HepG2 (cell line): ENCODE measurements around the gene SF1. TPM values are rescaled to one million over a fixed set of nuclear protein-coding genes. Genes with fewer than 3 reads are reported as not detected.

Experiments
- ATAC-seq: fragments of 200-7000 bp; cut with Tn5 transposase; 3 replicates; pipeline ENCODE4 v1.9.1; 2020; ENCODE audit warnings: mild to moderate bottlenecking, moderate library complexity
- BruUV-seq: library from RNA; stranded (reverse); fragments of 400-500 nt; replicated peaks from 2 replicates; lab custom pipeline; 2021; lab: Mats Ljungman, UMichigan
- CTCF ChIA-PET: fragments of 300-600 bp; formaldehyde crosslinking; extraction: SDS; loops from one replicate; lab custom pipeline; 2021; ENCODE audit warnings: low total read pairs, inconsistent platforms, low intra/inter-chr PET ratio; lab: Yijun Ruan, JAX
- POLR2A ChIA-PET: fragments of 350-600 bp; sonication (Branson Sonifier 250); formaldehyde crosslinking; loops from one replicate; lab custom pipeline; 2020; ENCODE audit warnings: antibody characterized with exemption, inconsistent platforms; lab: Yijun Ruan, JAX
- DNase-seq: peaks from one replicate; pipeline ENCODE4 v3.0.0-alpha.2; 2015; ENCODE audit warnings: low spot score
- FAIRE-seq: peaks from 3 replicates; lab custom pipeline; 2011; peaks lifted over from hg19 to GRCh38; lab: Jason Lieb, UNC
- H2AFZ ChIP-seq: one replicate; pipeline ENCODE4 v1.6.1; 2011; ENCODE audit warnings: low read length, inconsistent platforms
- H3K27ac ChIP-seq: fragments of 300-600 bp; 3 replicates; pipeline ENCODE4 v1.8.0; 2011; ENCODE audit warnings: mixed run types, mild to moderate bottlenecking, mixed read lengths, low read length, inconsistent platforms; ENCODE audit not compliant: insufficient read depth; ENCODE audit errors: extremely low read length
- H3K27me3 ChIP-seq, 2 experiments: fragments of 200-600 bp in 1 of 2; 2 replicates in 1 of 2; 3 replicates in 1 of 2; pipeline versions ENCODE4 v1.6.0 to v1.8.0; 2011; ENCODE audit warnings: low read length in 2 of 2, mild to moderate bottlenecking in 2 of 2, moderate library complexity in 2 of 2, inconsistent platforms in 1 of 2; ENCODE audit not compliant: insufficient read depth in 2 of 2, control insufficient read depth in 1 of 2
- H3K36me3 ChIP-seq, 2 experiments: fragments of 200-600 bp in 1 of 2; replicated peaks in 1 of 2; 2 replicates in 1 of 2; 3 replicates in 1 of 2; pipeline versions ENCODE4 v1.5.1 to v1.8.0; 2011; ENCODE audit warnings: low read length in 2 of 2, inconsistent platforms in 1 of 2; ENCODE audit not compliant: insufficient read depth in 2 of 2, control insufficient read depth in 1 of 2
- H3K4me1 ChIP-seq: 2 replicates; pipeline ENCODE4 v1.5.1; 2012; ENCODE audit warnings: low read length, inconsistent platforms; ENCODE audit not compliant: insufficient read depth
- H3K4me2 ChIP-seq: 2 replicates; pipeline ENCODE4 v1.6.0; 2011; ENCODE audit warnings: low read depth, low read length, inconsistent platforms
- H3K4me3 ChIP-seq, 3 experiments: fragments of 200-600 bp in 1 of 3; sonication (generic), shearing (Covaris generic) in 1 of 3; replicated peaks in 1 of 3; 2 replicates each; pipeline ENCODE4 v1.5.1; 2011 to 2016; ENCODE audit warnings: low read length in 3 of 3, inconsistent platforms in 2 of 3, low read depth in 2 of 3, mild to moderate bottlenecking in 2 of 3, control low read depth in 1 of 3, mixed read lengths in 1 of 3; ENCODE audit not compliant: insufficient read depth in 1 of 3
- H3K79me2 ChIP-seq: one replicate; pipeline ENCODE4 v1.6.1; 2011; ENCODE audit warnings: low read length, inconsistent platforms; ENCODE audit not compliant: insufficient read depth
- H3K9ac ChIP-seq: 2 replicates; pipeline ENCODE4 v1.6.0; 2011; ENCODE audit warnings: mild to moderate bottlenecking, low read depth, low read length, inconsistent platforms; ENCODE audit not compliant: insufficient read depth
- H3K9me3 ChIP-seq: 2 replicates; pipeline ENCODE4 v1.5.1; 2012; ENCODE audit warnings: mild to moderate bottlenecking, low read length
- H4K20me1 ChIP-seq: 2 replicates; pipeline ENCODE4 v1.6.0; 2011; ENCODE audit warnings: inconsistent platforms, mild to moderate bottlenecking, low read length, moderate library complexity; ENCODE audit not compliant: insufficient read depth
- DNMT3B ChIP-seq: conservative IDR thresholded peaks from 2 replicates; pipeline ENCODE4 v1.6.1; 2016; ENCODE audit warnings: missing biosample characterization, control low read depth
- GFI1 ChIP-seq: sonication (generic); formaldehyde crosslinking; IDR thresholded peaks from 2 replicates; pipeline ENCODE4 v1.5.0; 2020; ENCODE audit warnings: missing genetic modification reagents, mild to moderate bottlenecking, borderline replicate concordance
- KLF11 ChIP-seq: IDR thresholded peaks from 2 replicates; pipeline ENCODE4 v1.6.1; 2016; ENCODE audit warnings: missing compliant biosample characterization
- MTA3 ChIP-seq: sonication (generic); formaldehyde crosslinking; IDR thresholded peaks from 2 replicates; pipeline ENCODE4 v1.4.0; 2020; ENCODE audit warnings: missing genetic modification reagents
- NR3C1 ChIP-seq: sonication (generic); formaldehyde crosslinking; IDR thresholded peaks from 2 replicates; pipeline ENCODE4 v1.4.0; 2020; ENCODE audit warnings: missing genetic modification reagents
- POLR2AphosphoS5 ChIP-seq: IDR thresholded peaks from 2 replicates; pipeline ENCODE4 v1.6.1; 2012; ENCODE audit warnings: low read depth, low read length
- ZBTB39 ChIP-seq: sonication (generic); formaldehyde crosslinking; IDR thresholded peaks from 2 replicates; pipeline ENCODE4 v1.5.0; 2020; ENCODE audit warnings: missing genetic modification reagents
- ZNF225 ChIP-seq: sonication (generic); formaldehyde crosslinking; IDR thresholded peaks from 2 replicates; pipeline ENCODE4 v1.4.0; 2020; ENCODE audit warnings: mild to moderate bottlenecking, missing genetic modification reagents
- ZNF253 ChIP-seq: sonication (generic); formaldehyde crosslinking; IDR thresholded peaks from 2 replicates; pipeline ENCODE4 v1.8.0; 2022; ENCODE audit warnings: mild to moderate bottlenecking, missing genetic modification reagents, borderline replicate concordance
- ZNF30 ChIP-seq: sonication (generic); formaldehyde crosslinking; IDR thresholded peaks from 2 replicates; pipeline ENCODE4 v1.5.0; 2020; ENCODE audit warnings: mild to moderate bottlenecking, missing genetic modification reagents
- ZNF329 ChIP-seq: sonication (generic); formaldehyde crosslinking; IDR thresholded peaks from 2 replicates; pipeline ENCODE4 v1.9.0; 2021; ENCODE audit warnings: low read depth, mild to moderate bottlenecking, missing genetic modification reagents
- ZNF891 ChIP-seq: sonication (generic); formaldehyde crosslinking; IDR thresholded peaks from 2 replicates; pipeline ENCODE4 v1.5.0; 2020; ENCODE audit warnings: mild to moderate bottlenecking, missing genetic modification reagents
- ZSCAN20 ChIP-seq: sonication (generic); formaldehyde crosslinking; IDR thresholded peaks from 2 replicates; pipeline ENCODE4 v1.4.0; 2020; ENCODE audit warnings: missing genetic modification reagents, mild to moderate bottlenecking, borderline replicate concordance
- ZSCAN25 ChIP-seq: sonication (generic); formaldehyde crosslinking; IDR thresholded peaks from 2 replicates; pipeline ENCODE4 v1.8.0; 2022; ENCODE audit warnings: mild to moderate bottlenecking, missing genetic modification reagents
- WGBS: methylation state at CpG from one replicate; pipeline ENCODE4 v1.1.6; 2017; ENCODE audit warnings: low lambda C conversion rate; 5-methylcytosine and 5-hydroxymethylcytosine counted together
- in situ Hi-C: cut with HindIII; loops from 2 replicates; pipeline ENCODE4 v1.10.0; 2017; ENCODE audit warnings: low pct_unique_long_range_greater_than_20kb; ENCODE audit not compliant: extremely low pct_ligation_motif_present
- intact Hi-C: fragments of 100-400 bp; cut with micrococcal nuclease; formaldehyde crosslinking; loops from one replicate; pipeline ENCODE4 v1.10.0; 2022; ENCODE audit not compliant: unreplicated experiment
- polyA plus RNA-seq, 8 experiments: library from polyadenylated mRNA; depleted of rRNA in 3 of 8; stranded (reverse) in 7 of 8; unstranded in 1 of 8; fragments of >200 nt; fragmentation: Illumina TruSeq in 4 of 8; extraction: Trizol in 4 of 8; gene quantifications; 2 replicates each; pipeline versions ENCODE4 v1.2.1 to v1.2.3, GENCODE V29; 2011 to 2016; ENCODE audit warnings: low read depth in 4 of 8, missing spikeins in 1 of 8, mixed read lengths in 1 of 8; ENCODE audit not compliant: insufficient read depth in 1 of 8
- total RNA-seq, 5 experiments: library from RNA; depleted of rRNA; stranded (reverse); fragments of >200 nt; fragmentation: Illumina TruSeq; extraction: Trizol; gene quantifications; 2 replicates each; pipeline ENCODE4 v1.2.3, GENCODE V29; 2016; ENCODE audit warnings: low read depth in 1 of 5
- TF ChIP-seq, protein P1 (sequence below): IDR thresholded peaks from 2 replicates; pipeline ENCODE4 v1.6.1; 2012; ENCODE audit warnings: low read depth, low read length, improper control_type of control experiment
- TF ChIP-seq, protein P2 (sequence below): IDR thresholded peaks from 2 replicates; pipeline ENCODE4 v1.6.1; 2016; ENCODE audit warnings: mild to moderate bottlenecking, missing biosample characterization, missing genetic modification reagents

Gene SF1
- total and polyA plus RNA-seq, 2 of the 13 experiments (the other 11 are each of a cell fraction or from before 2014, with no cell fraction given): 55.5 to 70.4 TPM

DNA sequence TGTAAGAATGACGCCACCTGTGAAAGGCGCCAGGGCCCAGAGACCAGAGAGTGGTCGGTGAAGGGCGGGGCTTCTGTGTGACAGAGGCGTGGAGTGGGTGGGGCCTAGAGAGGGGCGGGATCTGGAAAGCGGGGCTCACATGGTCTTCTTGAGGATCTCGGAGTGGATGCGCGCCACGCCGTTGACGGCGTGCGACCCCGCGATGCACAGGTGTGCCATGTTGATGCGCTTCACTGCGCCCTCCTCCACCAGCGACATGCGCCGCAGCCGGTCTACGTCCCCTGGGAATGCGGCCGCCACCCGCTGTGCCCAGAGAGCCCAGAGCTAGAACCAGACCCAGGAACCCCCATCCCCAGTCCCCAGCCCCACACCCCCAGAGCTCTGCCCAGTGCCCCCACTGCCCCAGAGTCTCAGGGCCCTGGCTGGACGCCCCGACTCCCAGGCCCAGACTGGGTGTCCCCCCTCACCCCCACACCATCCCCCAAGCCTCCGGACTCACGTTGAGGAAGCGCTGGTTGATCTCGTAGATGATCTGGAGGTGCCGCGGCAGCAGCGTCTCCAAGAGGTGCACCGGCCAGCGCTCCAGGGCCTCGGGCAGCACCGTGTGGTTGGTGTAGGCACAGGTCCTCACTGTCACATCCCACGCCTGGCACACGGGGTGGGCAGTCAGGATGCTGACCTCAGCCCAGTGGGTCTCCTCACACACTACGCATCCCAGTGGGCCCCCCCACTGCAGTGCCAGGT is 24.8 kb downstream of the SF1 start:
- FAIRE-seq: no peak

DNA sequence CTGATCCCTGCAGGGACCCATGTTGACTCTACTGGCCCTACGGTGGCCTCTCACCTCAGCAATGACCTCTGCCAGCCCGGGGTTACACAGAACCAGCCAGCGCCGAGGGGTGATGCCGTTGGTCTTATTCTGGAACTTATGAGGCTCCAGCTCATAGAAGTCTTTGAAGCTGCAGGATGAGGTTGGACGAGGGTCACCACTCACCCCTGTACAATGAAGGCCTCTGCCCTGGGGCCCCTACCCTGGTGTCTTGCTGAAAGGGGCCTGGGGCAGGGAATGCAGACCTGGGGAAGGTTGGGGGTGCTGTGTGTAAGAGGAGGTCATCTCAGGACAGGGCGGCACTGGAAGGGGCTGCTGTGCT is 25.3 kb downstream of the SF1 start:
- Histone ChIP-seq H3K4me3 (no peak overlapping the region), H3K4me1 (peaks cover 24% of the 10 kb centered on the region), H3K79me2 (no peaks in the 10 kb centered on the region), H3K27me3 (peaks cover 3 to 15% of the 10 kb centered on the region in 2 experiments; a peak in 3 of 5 replicates), H4K20me1 (no peaks in the 10 kb centered on the region), H3K36me3 (no peaks in the 10 kb centered on the region), H2AFZ (no peak overlapping the region), H3K4me2 (no peak overlapping the region), H3K27ac (no peak overlapping the region), H3K9ac (no peak overlapping the region), H3K9me3 (no peaks in the 10 kb centered on the region)
- no peak for ATAC-seq
- CTCF ChIA-PET: no interaction called here
- no peak for DNase-seq
- WGBS: 20% methylated on average over 3 of the region's 7 CpGs
- POLR2A ChIA-PET: no interaction called here
- no TSS peak for BruUV-seq
- in situ Hi-C loops: no loop called here
- intact Hi-C loops: no loop called here
- FAIRE-seq: no peak
- TF ChIP-seq MTA3 (no peak), ZBTB39 (no peak), ZNF225 (no peak), ZSCAN25 (CRISPR knock-in tag) (no peak), GFI1 (CRISPR knock-in tag) (no peak), DNMT3B (CRISPR knock-in tag) (no peak), NR3C1 (no peak), KLF11 (CRISPR knock-in tag) (no peak), ZNF329 (CRISPR knock-in tag) (no peak), ZNF30 (CRISPR knock-in tag) (no peak), ZNF891 (no peak), POLR2AphosphoS5 (no peak), ZNF253 (no peak)
- TF ChIP-seq, protein P1, sequence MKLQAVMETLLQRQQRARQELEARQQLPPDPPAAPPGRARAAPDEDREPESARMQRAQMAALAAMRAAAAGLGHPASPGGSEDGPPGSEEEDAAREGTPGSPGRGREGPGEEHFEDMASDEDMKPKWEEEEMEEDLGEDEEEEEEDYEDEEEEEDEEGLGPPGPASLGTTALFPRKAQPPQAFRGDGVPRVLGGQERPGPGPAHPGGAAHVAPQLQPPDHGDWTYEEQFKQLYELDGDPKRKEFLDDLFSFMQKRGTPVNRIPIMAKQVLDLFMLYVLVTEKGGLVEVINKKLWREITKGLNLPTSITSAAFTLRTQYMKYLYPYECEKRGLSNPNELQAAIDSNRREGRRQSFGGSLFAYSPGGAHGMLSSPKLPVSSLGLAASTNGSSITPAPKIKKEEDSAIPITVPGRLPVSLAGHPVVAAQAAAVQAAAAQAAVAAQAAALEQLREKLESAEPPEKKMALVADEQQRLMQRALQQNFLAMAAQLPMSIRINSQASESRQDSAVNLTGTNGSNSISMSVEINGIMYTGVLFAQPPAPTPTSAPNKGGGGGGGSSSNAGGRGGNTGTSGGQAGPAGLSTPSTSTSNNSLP: no peak

More for the DNA sequence above, 24.8 kb downstream of the SF1 start:
- DNase-seq: no peak
- no peaks in the 10 kb centered on the region for H3K79me2 ChIP-seq
- no TSS peak for BruUV-seq
- H3K4me2 ChIP-seq: no peak overlapping the region
- no peak for TF ChIP-seq ZSCAN20 (CRISPR knock-in tag)
- TF ChIP-seq, protein P2, sequence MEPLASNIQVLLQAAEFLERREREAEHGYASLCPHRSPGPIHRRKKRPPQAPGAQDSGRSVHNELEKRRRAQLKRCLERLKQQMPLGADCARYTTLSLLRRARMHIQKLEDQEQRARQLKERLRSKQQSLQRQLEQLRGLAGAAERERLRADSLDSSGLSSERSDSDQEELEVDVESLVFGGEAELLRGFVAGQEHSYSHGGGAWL (CRISPR knock-in tag): no peak
- no peak for ATAC-seq
- intact Hi-C loops (no loop called here), in situ Hi-C loops (no loop called here)
- CTCF ChIA-PET: no interaction called here
- H3K27me3 ChIP-seq: peaks cover 3 to 15% of the 10 kb centered on the region in 2 experiments; a peak in 3 of 5 replicates
- no peak overlapping the region for H3K9ac ChIP-seq
- no peak overlapping the region for H2AFZ ChIP-seq
- H3K27ac ChIP-seq: no peak overlapping the region
- WGBS: 84% methylated on average over 33 of the region's 43 CpGs
- no peak overlapping the region for H3K4me3 ChIP-seq
- POLR2A ChIA-PET: no interaction called here
- H3K9me3 ChIP-seq: no peaks in the 10 kb centered on the region
- H3K4me1 ChIP-seq: peaks cover 27% of the 10 kb centered on the region
- H3K36me3 ChIP-seq: no peaks in the 10 kb centered on the region
- no peaks in the 10 kb centered on the region for H4K20me1 ChIP-seq
